Activated CD4-positive, alpha-beta T cell treated with anti-CD3 and anti-CD28 coated beads for 36 hours (primary cell): ENCODE data around the gene DMTF1. TPM values are rescaled to one million over a fixed set of nuclear protein-coding genes. Genes with fewer than 3 reads are reported as not detected.

Experiments
- total RNA-seq, 2 experiments: library from RNA; stranded (reverse); gene quantifications; one replicate each; pipeline ENCODE4 v1.2.3, GENCODE V29; 2021

DMTF1 gene
- total RNA-seq, 2 experiments from 2014 or later, result 60.4 to 64.9 TPM

Other genes starting within 250 kb of the DMTF1 start
- 1 to 10 TPM; 3.9 to 4.4 TPM for gene ELAPOR2, start 92.8 kb upstream of the DMTF1 start, total RNA-seq
- 10 to 100 TPM; 44.1 to 46.9 TPM for gene TMEM243, start 67.3 kb downstream of the DMTF1 start, total RNA-seq
- gene CROT, start 193.2 kb downstream of the DMTF1 start, total RNA-seq, result 1 to 10 TPM; 4.6 to 7.0 TPM